Transverse colon (tissue), 4 donors: ENCODE results near the gene ELF3. TPM values are rescaled to one million over a fixed set of nuclear protein-coding genes. Genes with fewer than 3 reads are reported as not detected.

ENCODE experiments used
- DNase-seq: peaks from one replicate; pipeline ENCODE4 v3.0.0-alpha.2; 2019
- H3K27ac ChIP-seq, 4 donors: fragments of 200-600 bp; sonication (generic); 2 replicates each; pipeline ENCODE4 v1.5.1; 2016 to 2018; ENCODE audit warnings: inconsistent platforms in 4 of 4
- H3K27me3 ChIP-seq: fragments of 200-600 bp; sonication (generic); 2 replicates; pipeline ENCODE4 v1.5.1; 2017; ENCODE audit warnings: inconsistent platforms
- H3K36me3 ChIP-seq, 4 donors: fragments of 200-600 bp; sonication (generic); 2 replicates each; pipeline ENCODE4 v1.5.1; 2017 to 2019; ENCODE audit warnings: inconsistent platforms in 4 of 4
- H3K4me1 ChIP-seq, 4 donors: fragments of 200-600 bp; sonication (generic); 2 replicates each; pipeline ENCODE4 v1.5.1; 2017 to 2020; ENCODE audit warnings: inconsistent platforms in 4 of 4
- H3K4me3 ChIP-seq, 4 donors: fragments of 200-600 bp; sonication (generic); 1 replicate in 1 of 4; 2 replicates in 3 of 4; pipeline versions ENCODE4 v1.5.1 to v1.6.1; 2017 to 2019; ENCODE audit warnings: inconsistent platforms in 4 of 4
- H3K9me3 ChIP-seq, 2 donors: fragments of 200-600 bp; sonication (generic); 2 replicates each; pipeline ENCODE4 v1.5.1; 2017 to 2019; ENCODE audit warnings: inconsistent platforms in 2 of 2
- CTCF ChIP-seq, 5 experiments: fragments of 200-600 bp in 3 of 5; fragments of 450-650 bp in 2 of 5; sonication (generic) in 3 of 5; IDR thresholded peaks; 1 replicate in 2 of 5; 2 replicates in 3 of 5; pipeline ENCODE4 v1.5.1; 2016 to 2017; ENCODE audit warnings: antibody characterized with exemption in 5 of 5, inconsistent platforms in 3 of 5, mild to moderate bottlenecking in 2 of 5, moderate library complexity in 1 of 5
- EP300 ChIP-seq: sonication (generic); formaldehyde crosslinking; IDR thresholded peaks from one replicate; pipeline ENCODE4 v1.6.1; 2017; ENCODE audit warnings: antibody characterized with exemption, low read depth
- POLR2A ChIP-seq: fragments of 450-650 bp; IDR thresholded peaks from one replicate; pipeline ENCODE4 v1.6.1; 2016; ENCODE audit warnings: antibody characterized with exemption, mild to moderate bottlenecking, moderate library complexity
- POLR2AphosphoS5 ChIP-seq, 3 donors: sonication (generic); formaldehyde crosslinking; IDR thresholded peaks; one replicate each; pipeline ENCODE4 v1.6.1; 2016; ENCODE audit warnings: antibody characterized with exemption in 3 of 3
- WGBS, 2 donors: methylation state at CpG; one replicate each; pipeline ENCODE4 v1.1.5; 2018; ENCODE audit warnings: low coverage in 1 of 2; 5-methylcytosine and 5-hydroxymethylcytosine counted together
- in situ Hi-C, 4 donors: fragments of 200-750 bp; cut with MboI; loops; one replicate each; pipeline versions ENCODE4 v1.15.0 to v1.15.1; 2017; ENCODE audit warnings: low sequenced_read_pairs in 3 of 4, low pct_ligation_motif_present in 1 of 4, low pct_unique_long_range_greater_than_20kb in 1 of 4
- intact Hi-C: fragments of 100-400 bp; cut with DNase I; formaldehyde crosslinking; loops from one replicate; pipeline ENCODE4 v1.15.1; 2023; ENCODE audit warnings: low total_unique reads
- total RNA-seq, 4 donors: library from RNA; depleted of rRNA; stranded (reverse); fragments of >200 nt; gene quantifications; one replicate each; pipeline ENCODE4 v1.1.0, GENCODE V29; 2016

Gene ELF3
- total RNA-seq, 4 donors from 2014 or later, result 581 to 1,486 (median 902) TPM

GRCh38 chr1:202004711-202005110 lies 5.7 kb upstream of the ELF3 start:
- Histone ChIP-seq H3K27me3 (no peaks in the 10 kb centered on the region), H3K27ac (no peak overlapping the region), H3K4me3 (no peak overlapping the region), H3K9me3 (no peaks in the 10 kb centered on the region), H3K4me1 (peaks cover 0 to 29% (median 23%) of the 10 kb centered on the region in 4 donors), H3K36me3 (peaks cover 0 to 57% (median 23%) of the 10 kb centered on the region in 4 donors)
- no peak for DNase-seq
- WGBS, 2 donors, result 85% methylated on average over 9 of the region's 9 CpGs; no CpG with 5 or more reads in 1 of the 2 donors
- TF ChIP-seq POLR2AphosphoS5 (IDR thresholded peaks at IDR 0.05) (no peak), EP300 (no peak), POLR2A (no peak), CTCF (IDR thresholded peaks at IDR 0.05) (no peak)
- intact Hi-C loops, result loop anchor here (5.0 kb wide), 1 partner anchor 128 kb away; no protein-coding TSS in a partner anchor
- in situ Hi-C loops, result loop anchor here in 1 of 4 donors (5.0 kb wide), 1 partner anchor 118 kb away; the partner anchor contains the start of gene GPR37L1

GRCh38 chr1:202005958-202006357 lies 4.4 kb upstream of the ELF3 start:
- TF ChIP-seq CTCF (IDR thresholded peaks at IDR 0.05), result peak; percentile 27 to 59 (median 32)
- no peak for TF ChIP-seq POLR2AphosphoS5 (IDR thresholded peaks at IDR 0.05)
- Histone ChIP-seq H3K4me3 (no peak overlapping the region), H3K9me3 (no peaks in the 10 kb centered on the region), H3K27ac (peak overlapping the region in 2 of 4 donors; percentile 26 to 91), H3K36me3 (peaks cover 0 to 45% (median 18%) of the 10 kb centered on the region in 4 donors), H3K4me1 (peaks cover 0 to 34% (median 24%) of the 10 kb centered on the region in 4 donors), H3K27me3 (no peaks in the 10 kb centered on the region)
- in situ Hi-C loops, result loop anchor here in 1 of 4 donors (5.0 kb wide), 1 partner anchor 116 kb away; the partner anchor contains the start of gene GPR37L1
- DNase-seq, result no peak
- WGBS, 2 donors, result 77 to 80% methylated on average over 2 of the region's 2 CpGs
- intact Hi-C loops, result loop anchor here (5.0 kb wide), 1 partner anchor 126 kb away; no protein-coding TSS in a partner anchor

- no peaks in the 10 kb centered on the region for H3K27me3 ChIP-seq
- no peaks in the 10 kb centered on the region for H3K9me3 ChIP-seq
- in situ Hi-C loops, result loop anchor here in 1 of 4 donors (5.0 kb wide), 1 partner anchor 115 kb away; the partner anchor contains the start of gene GPR37L1
- peak overlapping the region; percentile 86 to 94 (median 92) for H3K27ac ChIP-seq
- H3K36me3 ChIP-seq, result peaks cover 0 to 35% (median 16%) of the 10 kb centered on the region in 4 donors
- H3K4me3 ChIP-seq, result no peak overlapping the region
- peaks cover 0 to 34% (median 24%) of the 10 kb centered on the region in 4 donors for H3K4me1 ChIP-seq
- intact Hi-C loops, result loop anchor here (5.0 kb wide), 1 partner anchor 125 kb away; no protein-coding TSS in a partner anchor
- WGBS, 2 donors, result 54% methylated on average over 8 of the region's 8 CpGs; no CpG with 5 or more reads in 1 of the 2 donors
- DNase-seq, result peak; percentile 38
- TF ChIP-seq CTCF (IDR thresholded peaks at IDR 0.05) (no peak), POLR2A (no peak), POLR2AphosphoS5 (IDR thresholded peaks at IDR 0.05) (no peak), EP300 (no peak)
Measured at GRCh38 chr1:202007304-202007703, 3.1 kb upstream of the ELF3 start.

- Histone ChIP-seq H3K4me3 (peak overlapping the region in 1 of 4 donors; percentile 38), H3K27ac (peak overlapping the region; percentile 86 to 94 (median 92)), H3K4me1 (peaks cover 0 to 34% (median 24%) of the 10 kb centered on the region in 4 donors), H3K9me3 (no peaks in the 10 kb centered on the region), H3K36me3 (peaks cover 0 to 32% (median 15%) of the 10 kb centered on the region in 4 donors), H3K27me3 (no peaks in the 10 kb centered on the region)
- DNase-seq, result peak; percentile 90
- in situ Hi-C loops, result loop anchor here in 1 of 4 donors (5.0 kb wide), 1 partner anchor 114 kb away; the partner anchor contains the start of gene GPR37L1
- WGBS, 2 donors, result 35 to 57% methylated on average over 5 to 11 of the region's 11 CpGs
- TF ChIP-seq CTCF (IDR thresholded peaks at IDR 0.05) (no peak), EP300 (peak; percentile 35), POLR2A (peak; percentile 29), POLR2AphosphoS5 (IDR thresholded peaks at IDR 0.05) (peak in 2 of 3 donors; percentile 60 to 88)
- intact Hi-C loops, result loop anchor here (5.0 kb wide), 1 partner anchor 124 kb away; no protein-coding TSS in a partner anchor
Measured at GRCh38 chr1:202007805-202008489, 2.4 kb upstream of the ELF3 start.
